Thyroid gland (tissue), 4 donors: ENCODE results near the gene RHBDL3. TPM values are rescaled to one million over a fixed set of nuclear protein-coding genes. Genes with fewer than 3 reads are reported as not detected.
"Not testable (repeated sequence)": the region's sequence is repeated elsewhere in the genome, so short reads cannot be mapped to it uniquely, and the experiment has no call there.

Experiments used
- DNase-seq, 2 donors: peaks; one replicate each; pipeline ENCODE4 v3.0.0-alpha.2; 2019
- H3K27ac ChIP-seq, 3 donors: fragments of 200-600 bp; sonication (generic); 1 replicate in 2 of 3; 2 replicates in 1 of 3; pipeline ENCODE4 v1.5.1; 2016 to 2019; ENCODE audit warnings: mild to moderate bottlenecking in 1 of 3, moderate library complexity in 1 of 3
- H3K27me3 ChIP-seq: fragments of 200-600 bp; sonication (generic); one replicate; pipeline ENCODE4 v1.5.1; 2019
- H3K36me3 ChIP-seq, 2 donors: fragments of 200-600 bp; sonication (generic); one replicate each; pipeline ENCODE4 v1.5.1; 2016 to 2019
- H3K4me1 ChIP-seq, 2 donors: fragments of 200-600 bp; sonication (generic); one replicate each; pipeline ENCODE4 v1.5.1; 2017 to 2019
- H3K4me3 ChIP-seq, 3 donors: fragments of 200-600 bp; sonication (generic); replicated peaks in 1 of 3; 1 replicate in 2 of 3; 2 replicates in 1 of 3; pipeline ENCODE4 v1.5.1; 2016; ENCODE audit warnings: mild to moderate bottlenecking in 1 of 3
- H3K9me3 ChIP-seq: fragments of 200-600 bp; sonication (generic); one replicate; pipeline ENCODE4 v1.5.1; 2017
- POLR2A ChIP-seq, 2 donors: fragments of 450-650 bp; IDR thresholded peaks; one replicate each; pipeline ENCODE4 v1.6.1; 2017; ENCODE audit warnings: antibody characterized with exemption in 2 of 2, mild to moderate bottlenecking in 2 of 2, moderate library complexity in 1 of 2
- WGBS, 2 donors: methylation state at CpG; one replicate each; pipeline ENCODE4 v1.1.5; 2017; 5-methylcytosine and 5-hydroxymethylcytosine counted together
- intact Hi-C: fragments of 100-400 bp; cut with DNase I; formaldehyde crosslinking; loops from one replicate; pipeline ENCODE4 v1.15.1; 2023
- total RNA-seq, 4 donors: library from RNA; depleted of rRNA; stranded (reverse); fragments of >200 nt; gene quantifications; one replicate each; pipeline ENCODE4 v1.2.3, GENCODE V29; 2016
- TF ChIP-seq, protein P1 (sequence below), 6 experiments: fragments of 200-600 bp in 3 of 6; fragments of 450-650 bp in 3 of 6; sonication (generic) in 3 of 6; IDR thresholded peaks; one replicate each; pipeline ENCODE4 v1.5.1; 2016 to 2019; ENCODE audit warnings: antibody characterized with exemption in 6 of 6, mild to moderate bottlenecking in 2 of 6, inconsistent platforms in 1 of 6, moderate library complexity in 1 of 6

RHBDL3 gene
- total RNA-seq, 4 donors from 2014 or later, result 0.15 to 0.22 TPM; not detected in 2

GRCh38 chr17:32348483-32348800 is 82.8 kb downstream of the RHBDL3 start:
- intact Hi-C loops, result no loop called here
- Histone ChIP-seq H3K9me3 (no peaks in the 10 kb centered on the region), H3K4me3 (no peak overlapping the region), H3K27me3 (no peaks in the 10 kb centered on the region), H3K27ac (no peak overlapping the region), H3K36me3 (no peaks in the 10 kb centered on the region), H3K4me1 (peaks cover 17 to 25% of the 10 kb centered on the region in 2 donors)
- 96 to 99% methylated on average over 2 of the region's 2 CpGs for WGBS, 2 donors
- no peak for DNase-seq
- no peak for TF ChIP-seq POLR2A (IDR thresholded peaks at IDR 0.05)
- TF ChIP-seq, protein P1, sequence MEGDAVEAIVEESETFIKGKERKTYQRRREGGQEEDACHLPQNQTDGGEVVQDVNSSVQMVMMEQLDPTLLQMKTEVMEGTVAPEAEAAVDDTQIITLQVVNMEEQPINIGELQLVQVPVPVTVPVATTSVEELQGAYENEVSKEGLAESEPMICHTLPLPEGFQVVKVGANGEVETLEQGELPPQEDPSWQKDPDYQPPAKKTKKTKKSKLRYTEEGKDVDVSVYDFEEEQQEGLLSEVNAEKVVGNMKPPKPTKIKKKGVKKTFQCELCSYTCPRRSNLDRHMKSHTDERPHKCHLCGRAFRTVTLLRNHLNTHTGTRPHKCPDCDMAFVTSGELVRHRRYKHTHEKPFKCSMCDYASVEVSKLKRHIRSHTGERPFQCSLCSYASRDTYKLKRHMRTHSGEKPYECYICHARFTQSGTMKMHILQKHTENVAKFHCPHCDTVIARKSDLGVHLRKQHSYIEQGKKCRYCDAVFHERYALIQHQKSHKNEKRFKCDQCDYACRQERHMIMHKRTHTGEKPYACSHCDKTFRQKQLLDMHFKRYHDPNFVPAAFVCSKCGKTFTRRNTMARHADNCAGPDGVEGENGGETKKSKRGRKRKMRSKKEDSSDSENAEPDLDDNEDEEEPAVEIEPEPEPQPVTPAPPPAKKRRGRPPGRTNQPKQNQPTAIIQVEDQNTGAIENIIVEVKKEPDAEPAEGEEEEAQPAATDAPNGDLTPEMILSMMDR (IDR thresholded peaks at IDR 0.05), result no peak

DNA sequence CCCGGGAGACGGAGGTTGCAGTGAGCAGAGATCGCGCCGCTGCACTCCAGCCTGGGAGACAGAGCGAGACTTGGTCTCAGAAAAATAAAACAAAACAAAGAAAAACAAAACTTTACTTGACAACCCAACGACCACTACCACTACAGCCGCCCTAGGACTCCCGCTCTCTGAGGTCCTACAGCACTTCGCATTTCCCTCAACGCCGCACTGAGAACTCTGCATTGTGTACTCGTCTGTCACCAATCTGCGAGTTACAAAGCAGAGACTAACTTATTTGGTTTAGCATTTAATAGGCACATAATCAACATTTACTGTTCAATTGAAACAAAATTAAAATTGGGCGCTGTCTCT is 83.8 kb downstream of the RHBDL3 start:
- Histone ChIP-seq H3K27me3 (no peaks in the 10 kb centered on the region), H3K9me3 (no peaks in the 10 kb centered on the region), H3K36me3 (peaks cover 5 to 6% of the 10 kb centered on the region in 2 donors), H3K4me3 (peak overlapping the region; percentile 4 to 83 (median 72)), H3K27ac (peak overlapping the region; percentile 93 to 97 (median 95)), H3K4me1 (peaks cover 17 to 32% of the 10 kb centered on the region in 2 donors)
- peak; percentile 17 to 21 for DNase-seq
- 9 to 23% methylated on average over 15 of the region's 15 CpGs for WGBS, 2 donors
- intact Hi-C loops, result no loop called here
- no peak for TF ChIP-seq POLR2A (IDR thresholded peaks at IDR 0.05)
- TF ChIP-seq, protein P1 (IDR thresholded peaks at IDR 0.05), result no peak

GRCh38 chr17:32349854-32350665 is 84.4 kb downstream of the RHBDL3 start, which contains the start of gene ZNF207:
TSS of gene ZNF207 (plus strand) at chr17:32350157. CDS start at chr17:32350286, 129 bp downstream.
- no peaks in the 10 kb centered on the region for H3K9me3 ChIP-seq
- peaks cover 18 to 38% of the 10 kb centered on the region in 2 donors for H3K4me1 ChIP-seq
- peak; percentile 94 to 96 for DNase-seq
- H3K36me3 ChIP-seq, result peaks cover 6 to 7% of the 10 kb centered on the region in 2 donors
- WGBS, 2 donors, result 1% methylated on average over 47 of the region's 47 CpGs
- intact Hi-C loops, result no loop called here
- H3K4me3 ChIP-seq, result peak within 1 kb of the TSS; percentile 43 to 83 (median 72)
- TF ChIP-seq POLR2A (IDR thresholded peaks at IDR 0.05), result peak in 1 of 2 donors; percentile 93
- TF ChIP-seq, protein P1 (IDR thresholded peaks at IDR 0.05), result peak in 1 of 6 experiments; percentile 3
- H3K27ac ChIP-seq, result peak within 1 kb of the TSS; percentile 93 to 97 (median 95)
- H3K27me3 ChIP-seq, result no peaks in the 10 kb centered on the region

DNA sequence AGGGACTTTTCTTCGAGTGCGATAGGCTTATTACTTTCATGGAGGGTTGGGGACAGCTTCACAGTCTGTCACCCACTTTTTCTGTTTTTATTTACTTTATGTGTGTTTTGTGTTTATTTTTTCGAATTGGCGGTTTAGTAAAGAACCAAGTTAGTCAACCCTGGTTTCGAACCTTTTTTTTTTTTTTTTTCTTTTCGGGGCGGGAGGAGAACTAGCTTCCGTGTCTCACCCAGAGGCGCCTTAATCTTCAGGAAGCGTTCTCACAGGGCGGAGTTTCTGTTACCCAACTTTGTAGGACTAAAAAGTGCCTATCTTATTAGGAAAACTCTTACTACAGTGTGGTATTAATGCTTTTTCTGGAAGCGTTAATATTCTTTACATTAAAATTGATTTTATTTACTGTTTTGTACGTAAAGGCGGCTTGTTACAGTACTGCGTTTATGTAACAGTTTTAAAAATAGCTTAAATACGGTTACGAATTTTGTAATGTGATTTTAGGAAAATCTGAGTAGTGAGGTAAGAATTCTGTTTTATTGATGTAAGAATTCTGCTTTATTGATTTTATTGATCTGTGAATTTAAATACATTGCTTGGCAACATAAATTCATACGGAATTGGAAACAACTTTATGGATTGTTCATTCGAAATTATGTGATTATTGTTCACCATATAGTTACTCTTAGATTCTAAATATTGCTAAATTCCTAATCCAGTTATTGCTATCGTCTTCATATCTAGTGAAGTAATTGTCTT is 85.2 kb downstream of the RHBDL3 start:
- intact Hi-C loops, result no loop called here
- no peaks in the 10 kb centered on the region for H3K9me3 ChIP-seq
- TF ChIP-seq POLR2A (IDR thresholded peaks at IDR 0.05), result no peak
- TF ChIP-seq, protein P1 (IDR thresholded peaks at IDR 0.05), result no peak
- peaks cover 25 to 46% of the 10 kb centered on the region in 2 donors for H3K4me1 ChIP-seq
- DNase-seq, result peak; percentile 29 to 30
- H3K4me3 ChIP-seq, result peak overlapping the region; percentile 43 to 83 (median 72)
- WGBS, 2 donors, result 1% methylated on average over 20 of the region's 20 CpGs
- H3K36me3 ChIP-seq, result peaks cover 6 to 7% of the 10 kb centered on the region in 2 donors
- H3K27me3 ChIP-seq, result no peaks in the 10 kb centered on the region
- peak overlapping the region; percentile 93 to 97 (median 95) for H3K27ac ChIP-seq

- not testable (repeated sequence) for H3K4me3 ChIP-seq
- H3K4me1 ChIP-seq, result peaks cover 36 to 56% of the 10 kb centered on the region in 2 donors
These were observed 87.1 kb downstream of the RHBDL3 start for GRCh38 chr17:32352734-32353133.

More at GRCh38 chr17:32352734-32353133, 87.1 kb downstream of the RHBDL3 start:
- intact Hi-C loops, H3K27ac ChIP-seq, DNase-seq, H3K27me3 ChIP-seq, H3K9me3 ChIP-seq: not testable (repeated sequence)
- peaks cover 8 to 11% of the 10 kb centered on the region in 2 donors for H3K36me3 ChIP-seq
- 96% methylated on average over 8 to 9 of the region's 9 CpGs for WGBS, 2 donors
